ENCODE measurements around the gene CENPL. TPM values are rescaled to one million over a fixed set of nuclear protein-coding genes. Genes with fewer than 3 reads are reported as not detected.

CENPL gene
- total and polyA plus RNA-seq, 10 of the 15 experiments (the other 5 are each of a cell fraction or from before 2014, with no cell fraction given): 14.9 to 32.1 (median 24.5) TPM

DNA sequence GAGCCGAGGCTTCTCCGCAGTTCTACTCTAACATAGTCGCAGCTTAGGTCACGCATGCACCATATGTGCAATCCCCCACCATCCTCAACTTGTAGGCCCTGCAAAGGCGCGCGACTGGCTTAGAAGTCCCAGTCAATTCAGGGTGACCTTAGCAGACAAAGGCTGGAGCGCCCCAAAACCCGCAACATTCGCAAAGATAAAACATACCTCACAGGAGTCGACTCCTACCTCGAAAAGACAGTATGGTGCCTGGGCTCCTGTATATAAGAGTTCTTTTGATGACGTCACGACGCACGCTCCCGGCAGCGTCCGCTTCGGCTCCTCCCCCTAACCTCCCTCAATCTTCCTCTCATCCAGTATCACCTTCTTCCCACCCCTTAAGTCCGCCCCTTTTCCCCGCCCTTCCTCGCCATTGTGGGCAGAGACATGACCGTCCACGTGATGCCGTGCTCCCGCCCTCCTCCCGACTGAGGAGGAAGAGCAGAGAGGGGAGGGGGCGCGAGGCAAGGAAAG is 43.1 kb upstream of the CENPL start, which contains the start of gene GAS5:
GAS5 (minus strand) TSS at position 237 of the 513 bp plus-strand sequence.
- Histone ChIP-seq H2AFZ (ENCODE audit: control insufficient read depth, low read depth, low read length) (peak within 1 kb of the TSS; percentile 94), H3K9ac (ENCODE audit: control insufficient read depth, insufficient read depth, low read length) (peak within 1 kb of the TSS; percentile 73), H3K4me2 (ENCODE audit: control insufficient read depth, insufficient read depth) (peak within 1 kb of the TSS; percentile 95), H3K27me3 (replicated peaks in 1 of 2; ENCODE audit: control insufficient read depth in 2 of 2, insufficient read depth in 2 of 2, low read length in 1 of 2) (no peaks in the 10 kb centered on the region), H3K4me1 (ENCODE audit: control insufficient read depth, insufficient read depth, low read length) (peaks cover 18% of the 10 kb centered on the region), H4K20me1 (ENCODE audit: control insufficient read depth, insufficient read depth) (no peaks in the 10 kb centered on the region), H3K9me3 (replicated peaks; ENCODE audit: control insufficient read depth, insufficient read depth, low read length) (no peaks in the 10 kb centered on the region), H3K4me3 (peak within 1 kb of the TSS; percentile 91), H3K36me3 (ENCODE audit: control insufficient read depth in 2 of 2, insufficient read depth in 2 of 2, low read length in 1 of 2) (peaks cover 4 to 26% of the 10 kb centered on the region in 2 experiments; a peak in 3 of 4 replicates), H3K79me2 (ENCODE audit: control insufficient read depth, insufficient read depth, low read length) (peaks cover 44% of the 10 kb centered on the region), H3K27ac (ENCODE audit: control insufficient read depth, insufficient read depth) (peak within 1 kb of the TSS; percentile 89)
- no TSS peak for BruUV-seq (replicated peaks)
- ChIA-PET POLR2A (interaction anchor here (0.6 to 3.3 kb wide), 18 partner anchors 37 to 1337 kb away, joined by 3 to 17 read pairs (median 3); partner anchors contain the start of genes CENPL, DARS2, KLHL20 and PRDX6), CTCF (interaction anchor here (1.4 to 1.7 kb wide), 2 partner anchors 23 to 390 kb away, joined by 3 to 4 read pairs; partner anchors contain the start of gene PRDX6), RAD21 (ENCODE audit: unreplicated experiment) (interaction anchor here (0.6 to 2.7 kb wide), 10 partner anchors 41 to 1042 kb away, joined by 3 to 9 read pairs (median 3); partner anchors contain the start of genes DARS2 and PRDX6), SMC1A (ENCODE audit: uncharacterized antibody, unreplicated experiment) (interaction anchor here (0.9 to 1.0 kb wide), 3 partner anchors 44 to 450 kb away, joined by 3 to 5 read pairs (median 3); no protein-coding TSS in a partner anchor)
- peak; percentile 98 for FAIRE-seq
- WGBS (ENCODE audit: insufficient coverage, insufficient replicate concordance, low lambda C conversion rate, missing lambda C conversion rate): under 1% methylated on average over 21 of the region's 30 CpGs
- in situ Hi-C loops (cut with MboI) (no loop called here), intact Hi-C loops (cut with micrococcal nuclease; ENCODE audit: unreplicated experiment) (loop anchor here (2.0 to 10.0 kb wide), 5 partner anchors 43 to 347 kb away; partner anchors contain the start of genes CENPL, DARS2, RABGAP1L and RC3H1)
- peak; percentile 80 for ATAC-seq
- peak; percentile 99 for DNase-seq (ENCODE audit: low read depth, low spot score)
- TF ChIP-seq RAD51 (IDR thresholded peaks at IDR 0.05): peak; percentile 96
- TF ChIP-seq, protein P1, sequence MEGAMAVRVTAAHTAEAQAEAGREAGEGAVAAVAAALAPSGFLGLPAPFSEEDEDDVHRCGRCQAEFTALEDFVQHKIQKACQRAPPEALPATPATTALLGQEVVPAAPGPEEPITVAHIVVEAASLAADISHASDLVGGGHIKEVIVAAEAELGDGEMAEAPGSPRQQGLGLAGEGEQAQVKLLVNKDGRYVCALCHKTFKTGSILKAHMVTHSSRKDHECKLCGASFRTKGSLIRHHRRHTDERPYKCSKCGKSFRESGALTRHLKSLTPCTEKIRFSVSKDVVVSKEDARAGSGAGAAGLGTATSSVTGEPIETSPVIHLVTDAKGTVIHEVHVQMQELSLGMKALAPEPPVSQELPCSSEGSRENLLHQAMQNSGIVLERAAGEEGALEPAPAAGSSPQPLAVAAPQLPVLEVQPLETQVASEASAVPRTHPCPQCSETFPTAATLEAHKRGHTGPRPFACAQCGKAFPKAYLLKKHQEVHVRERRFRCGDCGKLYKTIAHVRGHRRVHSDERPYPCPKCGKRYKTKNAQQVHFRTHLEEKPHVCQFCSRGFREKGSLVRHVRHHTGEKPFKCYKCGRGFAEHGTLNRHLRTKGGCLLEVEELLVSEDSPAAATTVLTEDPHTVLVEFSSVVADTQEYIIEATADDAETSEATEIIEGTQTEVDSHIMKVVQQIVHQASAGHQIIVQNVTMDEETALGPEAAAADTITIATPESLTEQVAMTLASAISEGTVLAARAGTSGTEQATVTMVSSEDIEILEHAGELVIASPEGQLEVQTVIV (IDR thresholded peaks at IDR 0.05; ENCODE audit: borderline replicate concordance, partially characterized antibody): no peak
- 0 out of 2 replicates have a peak, but pooled peaks have one; percentile 7 for TF ChIP-seq BRCA1 (IDR thresholded peaks at IDR 0.05; ENCODE audit: low read depth, low read length)
- TF ChIP-seq NFYB (IDR thresholded peaks at IDR 0.05; ENCODE audit: insufficient read depth, low read depth, low read length): no peak; the same call in 1 of the 2 replicates
- TF ChIP-seq NR2C1 (IDR thresholded peaks at IDR 0.05): no peak
- TF ChIP-seq, protein P2, sequence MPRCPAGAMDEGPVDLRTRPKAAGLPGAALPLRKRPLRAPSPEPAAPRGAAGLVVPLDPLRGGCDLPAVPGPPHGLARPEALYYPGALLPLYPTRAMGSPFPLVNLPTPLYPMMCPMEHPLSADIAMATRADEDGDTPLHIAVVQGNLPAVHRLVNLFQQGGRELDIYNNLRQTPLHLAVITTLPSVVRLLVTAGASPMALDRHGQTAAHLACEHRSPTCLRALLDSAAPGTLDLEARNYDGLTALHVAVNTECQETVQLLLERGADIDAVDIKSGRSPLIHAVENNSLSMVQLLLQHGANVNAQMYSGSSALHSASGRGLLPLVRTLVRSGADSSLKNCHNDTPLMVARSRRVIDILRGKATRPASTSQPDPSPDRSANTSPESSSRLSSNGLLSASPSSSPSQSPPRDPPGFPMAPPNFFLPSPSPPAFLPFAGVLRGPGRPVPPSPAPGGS (IDR thresholded peaks at IDR 0.05; ENCODE audit: borderline replicate concordance, insufficient read depth, low read depth, low read length, poor library complexity, severe bottlenecking): peak; percentile 30
- TF ChIP-seq, protein P3, sequence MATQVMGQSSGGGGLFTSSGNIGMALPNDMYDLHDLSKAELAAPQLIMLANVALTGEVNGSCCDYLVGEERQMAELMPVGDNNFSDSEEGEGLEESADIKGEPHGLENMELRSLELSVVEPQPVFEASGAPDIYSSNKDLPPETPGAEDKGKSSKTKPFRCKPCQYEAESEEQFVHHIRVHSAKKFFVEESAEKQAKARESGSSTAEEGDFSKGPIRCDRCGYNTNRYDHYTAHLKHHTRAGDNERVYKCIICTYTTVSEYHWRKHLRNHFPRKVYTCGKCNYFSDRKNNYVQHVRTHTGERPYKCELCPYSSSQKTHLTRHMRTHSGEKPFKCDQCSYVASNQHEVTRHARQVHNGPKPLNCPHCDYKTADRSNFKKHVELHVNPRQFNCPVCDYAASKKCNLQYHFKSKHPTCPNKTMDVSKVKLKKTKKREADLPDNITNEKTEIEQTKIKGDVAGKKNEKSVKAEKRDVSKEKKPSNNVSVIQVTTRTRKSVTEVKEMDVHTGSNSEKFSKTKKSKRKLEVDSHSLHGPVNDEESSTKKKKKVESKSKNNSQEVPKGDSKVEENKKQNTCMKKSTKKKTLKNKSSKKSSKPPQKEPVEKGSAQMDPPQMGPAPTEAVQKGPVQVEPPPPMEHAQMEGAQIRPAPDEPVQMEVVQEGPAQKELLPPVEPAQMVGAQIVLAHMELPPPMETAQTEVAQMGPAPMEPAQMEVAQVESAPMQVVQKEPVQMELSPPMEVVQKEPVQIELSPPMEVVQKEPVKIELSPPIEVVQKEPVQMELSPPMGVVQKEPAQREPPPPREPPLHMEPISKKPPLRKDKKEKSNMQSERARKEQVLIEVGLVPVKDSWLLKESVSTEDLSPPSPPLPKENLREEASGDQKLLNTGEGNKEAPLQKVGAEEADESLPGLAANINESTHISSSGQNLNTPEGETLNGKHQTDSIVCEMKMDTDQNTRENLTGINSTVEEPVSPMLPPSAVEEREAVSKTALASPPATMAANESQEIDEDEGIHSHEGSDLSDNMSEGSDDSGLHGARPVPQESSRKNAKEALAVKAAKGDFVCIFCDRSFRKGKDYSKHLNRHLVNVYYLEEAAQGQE (IDR thresholded peaks at IDR 0.05; ENCODE audit: low read depth, low read length): peak; percentile 52
- TF ChIP-seq MEF2A (IDR thresholded peaks at IDR 0.05; ENCODE audit: insufficient read depth, low read depth, low read length): no peak
- TF ChIP-seq, protein P4, sequence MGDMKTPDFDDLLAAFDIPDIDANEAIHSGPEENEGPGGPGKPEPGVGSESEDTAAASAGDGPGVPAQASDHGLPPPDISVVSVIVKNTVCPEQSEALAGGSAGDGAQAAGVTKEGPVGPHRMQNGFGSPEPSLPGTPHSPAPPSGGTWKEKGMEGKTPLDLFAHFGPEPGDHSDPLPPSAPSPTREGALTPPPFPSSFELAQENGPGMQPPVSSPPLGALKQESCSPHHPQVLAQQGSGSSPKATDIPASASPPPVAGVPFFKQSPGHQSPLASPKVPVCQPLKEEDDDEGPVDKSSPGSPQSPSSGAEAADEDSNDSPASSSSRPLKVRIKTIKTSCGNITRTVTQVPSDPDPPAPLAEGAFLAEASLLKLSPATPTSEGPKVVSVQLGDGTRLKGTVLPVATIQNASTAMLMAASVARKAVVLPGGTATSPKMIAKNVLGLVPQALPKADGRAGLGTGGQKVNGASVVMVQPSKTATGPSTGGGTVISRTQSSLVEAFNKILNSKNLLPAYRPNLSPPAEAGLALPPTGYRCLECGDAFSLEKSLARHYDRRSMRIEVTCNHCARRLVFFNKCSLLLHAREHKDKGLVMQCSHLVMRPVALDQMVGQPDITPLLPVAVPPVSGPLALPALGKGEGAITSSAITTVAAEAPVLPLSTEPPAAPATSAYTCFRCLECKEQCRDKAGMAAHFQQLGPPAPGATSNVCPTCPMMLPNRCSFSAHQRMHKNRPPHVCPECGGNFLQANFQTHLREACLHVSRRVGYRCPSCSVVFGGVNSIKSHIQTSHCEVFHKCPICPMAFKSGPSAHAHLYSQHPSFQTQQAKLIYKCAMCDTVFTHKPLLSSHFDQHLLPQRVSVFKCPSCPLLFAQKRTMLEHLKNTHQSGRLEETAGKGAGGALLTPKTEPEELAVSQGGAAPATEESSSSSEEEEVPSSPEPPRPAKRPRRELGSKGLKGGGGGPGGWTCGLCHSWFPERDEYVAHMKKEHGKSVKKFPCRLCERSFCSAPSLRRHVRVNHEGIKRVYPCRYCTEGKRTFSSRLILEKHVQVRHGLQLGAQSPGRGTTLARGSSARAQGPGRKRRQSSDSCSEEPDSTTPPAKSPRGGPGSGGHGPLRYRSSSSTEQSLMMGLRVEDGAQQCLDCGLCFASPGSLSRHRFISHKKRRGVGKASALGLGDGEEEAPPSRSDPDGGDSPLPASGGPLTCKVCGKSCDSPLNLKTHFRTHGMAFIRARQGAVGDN (IDR thresholded peaks at IDR 0.05): peak; percentile 93
- no peak for TF ChIP-seq ZSCAN29 (IDR thresholded peaks at IDR 0.05)

All from GM12878 (cell line).